Retinal pigment epithelial cell (primary cell): ENCODE data around the gene NPW.

ENCODE experiments used
- DNase-seq: peaks from one replicate; pipeline ENCODE4 v3.0.0-alpha.2; 2010; ENCODE audit warnings: low read depth
- H3K4me3 ChIP-seq: 2 replicates; pipeline ENCODE4 v1.5.1; 2011; ENCODE audit warnings: mild to moderate bottlenecking, low read length, control low read depth, moderate library complexity
- TF ChIP-seq, protein P1 (sequence below): conservative IDR thresholded peaks from 2 replicates; pipeline ENCODE4 v1.5.1; 2011; ENCODE audit warnings: low read depth, low read length, control low read depth, inconsistent platforms

NPW gene

GRCh38 chr16:1976216-1976520 is 43.4 kb upstream of the NPW start:
- TF ChIP-seq, protein P1, sequence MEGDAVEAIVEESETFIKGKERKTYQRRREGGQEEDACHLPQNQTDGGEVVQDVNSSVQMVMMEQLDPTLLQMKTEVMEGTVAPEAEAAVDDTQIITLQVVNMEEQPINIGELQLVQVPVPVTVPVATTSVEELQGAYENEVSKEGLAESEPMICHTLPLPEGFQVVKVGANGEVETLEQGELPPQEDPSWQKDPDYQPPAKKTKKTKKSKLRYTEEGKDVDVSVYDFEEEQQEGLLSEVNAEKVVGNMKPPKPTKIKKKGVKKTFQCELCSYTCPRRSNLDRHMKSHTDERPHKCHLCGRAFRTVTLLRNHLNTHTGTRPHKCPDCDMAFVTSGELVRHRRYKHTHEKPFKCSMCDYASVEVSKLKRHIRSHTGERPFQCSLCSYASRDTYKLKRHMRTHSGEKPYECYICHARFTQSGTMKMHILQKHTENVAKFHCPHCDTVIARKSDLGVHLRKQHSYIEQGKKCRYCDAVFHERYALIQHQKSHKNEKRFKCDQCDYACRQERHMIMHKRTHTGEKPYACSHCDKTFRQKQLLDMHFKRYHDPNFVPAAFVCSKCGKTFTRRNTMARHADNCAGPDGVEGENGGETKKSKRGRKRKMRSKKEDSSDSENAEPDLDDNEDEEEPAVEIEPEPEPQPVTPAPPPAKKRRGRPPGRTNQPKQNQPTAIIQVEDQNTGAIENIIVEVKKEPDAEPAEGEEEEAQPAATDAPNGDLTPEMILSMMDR, result no peak
- H3K4me3 ChIP-seq, result no peak overlapping the region
- no peak for DNase-seq

DNA sequence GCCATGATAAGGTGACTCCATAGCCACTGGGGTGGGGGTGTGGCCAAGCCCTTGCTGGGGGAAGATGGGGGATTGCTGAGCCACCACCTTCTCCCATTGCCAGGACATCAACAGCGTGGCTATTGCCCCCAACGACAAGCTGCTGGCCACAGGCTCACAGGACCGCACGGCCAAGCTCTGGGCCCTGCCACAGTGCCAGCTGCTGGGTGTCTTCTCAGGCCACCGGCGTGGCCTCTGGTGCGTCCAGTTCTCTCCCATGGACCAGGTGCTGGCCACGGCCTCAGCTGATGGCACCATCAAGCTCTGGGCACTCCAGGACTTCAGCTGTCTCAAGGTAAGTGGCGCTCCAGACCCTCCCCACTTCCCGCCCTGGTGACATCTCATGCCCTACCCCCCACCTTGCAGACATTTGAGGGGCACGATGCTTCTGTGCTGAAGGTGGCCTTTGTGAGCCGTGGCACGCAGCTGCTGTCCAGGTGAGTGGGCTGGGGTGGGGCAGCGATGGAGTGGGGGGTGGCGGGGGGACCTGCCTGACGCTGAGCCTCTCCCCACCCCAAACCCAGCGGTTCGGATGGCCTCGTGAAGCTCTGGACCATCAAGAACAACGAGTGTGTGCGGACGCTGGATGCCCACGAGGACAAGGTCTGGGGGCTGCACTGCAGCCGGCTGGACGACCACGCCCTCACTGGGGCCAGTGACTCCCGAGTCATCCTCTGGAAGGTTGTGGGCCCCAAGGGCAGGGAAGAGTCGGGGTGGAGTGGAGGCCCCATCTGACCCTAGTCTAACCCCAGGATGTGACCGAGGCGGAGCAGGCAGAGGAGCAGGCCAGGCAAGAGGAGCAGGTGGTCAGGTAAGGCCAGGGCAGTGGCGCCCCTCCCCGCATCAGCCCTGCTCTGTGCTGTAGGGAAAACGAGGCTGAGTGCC is 42.4 kb upstream of the NPW start:
- no peak overlapping the region for H3K4me3 ChIP-seq
- TF ChIP-seq, protein P1, result no peak
- DNase-seq, result no peak

GRCh38 chr16:1977875-1978268 is 41.7 kb upstream of the NPW start:
- TF ChIP-seq, protein P1, result no peak
- no peak for DNase-seq
- no peak overlapping the region for H3K4me3 ChIP-seq

DNA sequence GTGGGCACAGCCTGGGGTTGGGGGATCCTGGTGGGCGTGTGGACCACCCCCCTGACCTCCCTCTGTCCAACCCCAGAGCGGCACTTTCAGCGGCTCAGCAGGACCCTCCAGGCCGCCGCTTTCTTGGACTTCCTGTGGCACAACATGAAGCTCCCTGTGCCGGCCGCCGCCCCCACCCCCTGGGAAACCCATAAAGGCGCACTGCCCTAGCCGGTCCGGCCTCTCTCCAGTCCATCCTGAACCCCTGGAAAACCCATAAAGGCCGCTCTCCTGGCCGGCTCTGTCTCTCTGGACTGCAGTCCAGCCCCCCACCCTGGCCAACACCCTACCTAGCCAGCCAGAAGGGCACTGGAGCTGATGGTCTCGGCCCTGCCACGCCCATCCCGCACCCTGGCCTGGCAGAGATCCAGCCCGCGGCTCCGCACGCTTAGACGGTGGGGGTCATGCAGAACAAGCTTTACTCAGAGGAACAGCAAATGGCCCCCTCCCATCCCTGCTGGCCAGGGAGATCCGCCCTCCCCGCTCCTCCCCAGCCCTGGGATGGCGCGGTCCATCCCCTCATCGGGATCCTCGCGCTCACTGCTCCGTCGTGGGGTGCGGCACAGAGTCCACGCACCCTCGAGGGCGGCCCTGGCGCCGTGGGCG is 41.0 kb upstream of the NPW start:
- TF ChIP-seq, protein P1, result no peak
- H3K4me3 ChIP-seq, result no peak overlapping the region
- DNase-seq, result no peak

DNA sequence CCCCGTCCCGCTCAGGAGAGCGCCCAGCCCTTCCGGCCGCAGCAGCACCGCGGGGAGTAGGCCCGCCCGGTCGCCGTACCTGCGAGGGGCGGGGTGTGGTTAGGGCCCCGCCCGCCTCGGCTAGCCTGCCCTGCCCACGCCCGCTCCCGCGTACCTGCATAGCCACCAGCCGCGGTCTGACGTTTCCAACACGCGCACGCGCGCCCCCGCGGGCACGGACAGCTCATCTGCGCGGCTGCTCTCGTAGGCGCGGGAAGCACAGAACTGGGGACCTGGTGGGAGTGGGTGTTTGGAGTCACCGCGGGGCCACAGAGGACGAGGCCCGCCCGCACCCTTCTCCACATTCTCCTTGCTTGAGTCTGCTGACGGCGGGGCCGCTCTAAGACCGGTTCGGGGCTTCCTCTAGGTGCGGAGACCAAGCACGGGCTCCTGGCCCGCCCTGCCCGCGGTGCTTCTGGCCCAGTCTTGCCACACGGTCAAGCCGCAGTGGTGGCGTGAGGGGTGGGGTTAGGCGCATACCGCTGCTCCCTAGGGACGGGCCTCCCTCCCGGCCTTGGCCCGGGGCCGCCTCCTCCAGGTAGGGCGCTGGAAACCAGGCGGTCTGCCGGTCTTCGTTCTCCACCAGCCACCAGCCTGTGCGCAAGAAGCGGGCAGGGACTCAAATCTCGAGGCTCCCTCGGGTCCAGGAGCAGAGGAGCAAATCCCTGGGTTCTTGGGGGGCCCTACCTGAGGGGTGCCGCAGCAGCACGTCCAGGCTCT is 40.1 kb upstream of the NPW start:
- no peak overlapping the region for H3K4me3 ChIP-seq
- TF ChIP-seq, protein P1, result no peak

GRCh38 chr16:1980030-1980769 is 39.4 kb upstream of the NPW start:
- no peak overlapping the region for H3K4me3 ChIP-seq

More for the DNA sequence above, 40.1 kb upstream of the NPW start:
- no peak for DNase-seq

More at GRCh38 chr16:1980030-1980769, 39.4 kb upstream of the NPW start:
- DNase-seq, result no peak
- TF ChIP-seq, protein P1, result no peak
